ENCODE measurements around the gene VANGL2.

The VANGL2 gene

GRCh38 chr1:160460683-160461287, 60.4 kb downstream of the VANGL2 start:
- no peak for DNase-seq
- Histone ChIP-seq H3K9ac (ENCODE audit: low read length) (no peak overlapping the region), H3K36me3 (ENCODE audit: control insufficient read depth in 1 of 2, insufficient read depth in 2 of 2, low read length in 2 of 2) (no peaks in the 10 kb centered on the region), H3K14ac (ENCODE audit: low read length) (no peak overlapping the region), H3K79me2 (ENCODE audit: control insufficient read depth, insufficient read depth, low read length, poor library complexity) (no peaks in the 10 kb centered on the region), H2BK120ac (ENCODE audit: insufficient read depth, low read length, poor library complexity) (no peak overlapping the region), H3K23ac (ENCODE audit: low read length) (no peak overlapping the region), H4K91ac (ENCODE audit: low read depth, low read length) (no peak overlapping the region), H4K8ac (ENCODE audit: low read depth, low read length) (no peak overlapping the region), H2BK12ac (ENCODE audit: low read length) (no peak overlapping the region), H3K27ac (ENCODE audit: low read depth, low read length) (no peak overlapping the region), H3K4me3 (ENCODE audit: low read depth, low read length) (no peak overlapping the region), H3K4ac (ENCODE audit: low read depth, low read length) (no peak overlapping the region), H3K27me3 (ENCODE audit: insufficient read depth, low read length) (no peaks in the 10 kb centered on the region), H3K9me3 (ENCODE audit: insufficient read depth, low read depth, low read length) (no peaks in the 10 kb centered on the region), H4K12ac (ENCODE audit: low read depth, low read length) (no peak overlapping the region), H3K4me1 (ENCODE audit: control insufficient read depth in 1 of 2, insufficient read depth in 2 of 2, low read length in 2 of 2) (peaks cover 0 to 8% of the 10 kb centered on the region in 2 experiments), H2AFZ (ENCODE audit: insufficient read depth, low read length, poor library complexity) (no peak overlapping the region), H3K79me1 (ENCODE audit: low read length) (no peaks in the 10 kb centered on the region), H3K18ac (ENCODE audit: low read length) (no peak overlapping the region), H2BK5ac (ENCODE audit: low read depth, low read length, poor library complexity) (no peak overlapping the region), H3K4me2 (ENCODE audit: low read length) (no peak overlapping the region), H2AK5ac (ENCODE audit: low read length) (no peak overlapping the region)
- no CpG with 5 or more reads among the region's 4 CpGs for WGBS (ENCODE audit: extremely low coverage, insufficient coverage, insufficient read length)

- Histone ChIP-seq H3K36me3 (ENCODE audit: control insufficient read depth in 1 of 2, insufficient read depth in 2 of 2, low read length in 2 of 2) (no peaks in the 10 kb centered on the region), H2AK5ac (ENCODE audit: low read length) (no peak overlapping the region), H3K18ac (ENCODE audit: low read length) (no peak overlapping the region), H3K4me2 (ENCODE audit: low read length) (no peak overlapping the region), H3K4ac (ENCODE audit: low read depth, low read length) (no peak overlapping the region), H3K27me3 (ENCODE audit: insufficient read depth, low read length) (no peaks in the 10 kb centered on the region), H4K8ac (ENCODE audit: low read depth, low read length) (no peak overlapping the region), H2BK120ac (ENCODE audit: insufficient read depth, low read length, poor library complexity) (no peak overlapping the region), H3K27ac (ENCODE audit: low read depth, low read length) (no peak overlapping the region), H3K23ac (ENCODE audit: low read length) (no peak overlapping the region), H4K12ac (ENCODE audit: low read depth, low read length) (no peak overlapping the region), H3K9me3 (ENCODE audit: insufficient read depth, low read depth, low read length) (no peaks in the 10 kb centered on the region), H3K14ac (ENCODE audit: low read length) (no peak overlapping the region), H2BK12ac (ENCODE audit: low read length) (no peak overlapping the region), H3K79me2 (ENCODE audit: control insufficient read depth, insufficient read depth, low read length, poor library complexity) (no peaks in the 10 kb centered on the region), H2BK5ac (ENCODE audit: low read depth, low read length, poor library complexity) (no peak overlapping the region), H3K4me1 (ENCODE audit: control insufficient read depth in 1 of 2, insufficient read depth in 2 of 2, low read length in 2 of 2) (no peaks in the 10 kb centered on the region), H2AFZ (ENCODE audit: insufficient read depth, low read length, poor library complexity) (no peak overlapping the region), H4K91ac (ENCODE audit: low read depth, low read length) (no peak overlapping the region), H3K79me1 (ENCODE audit: low read length) (no peaks in the 10 kb centered on the region), H3K4me3 (ENCODE audit: low read depth, low read length) (no peak overlapping the region), H3K9ac (ENCODE audit: low read length) (no peak overlapping the region)
- no CpG with 5 or more reads among the region's 6 CpGs for WGBS (ENCODE audit: extremely low coverage, insufficient coverage, insufficient read length)
- DNase-seq = no peak
These were observed 64.8 kb downstream of the VANGL2 start for GRCh38 chr1:160465123-160465522.

GRCh38 chr1:160466961-160467360, 66.6 kb downstream of the VANGL2 start:
- H3K27ac ChIP-seq (ENCODE audit: low read depth, low read length) = no peak overlapping the region
- no peak overlapping the region for H3K4me2 ChIP-seq (ENCODE audit: low read length)
- no peak overlapping the region for H2BK5ac ChIP-seq (ENCODE audit: low read depth, low read length, poor library complexity)
- H3K4me3 ChIP-seq (ENCODE audit: low read depth, low read length) = no peak overlapping the region
- no peak overlapping the region for H2BK120ac ChIP-seq (ENCODE audit: insufficient read depth, low read length, poor library complexity)
- no peak overlapping the region for H3K9ac ChIP-seq (ENCODE audit: low read length)
- no peak overlapping the region for H4K8ac ChIP-seq (ENCODE audit: low read depth, low read length)
- H2BK12ac ChIP-seq (ENCODE audit: low read length) = no peak overlapping the region
- H3K18ac ChIP-seq (ENCODE audit: low read length) = no peak overlapping the region
- H2AFZ ChIP-seq (ENCODE audit: insufficient read depth, low read length, poor library complexity) = no peak overlapping the region
- H3K9me3 ChIP-seq (ENCODE audit: insufficient read depth, low read depth, low read length) = no peaks in the 10 kb centered on the region
- H3K23ac ChIP-seq (ENCODE audit: low read length) = no peak overlapping the region
- no peaks in the 10 kb centered on the region for H3K79me2 ChIP-seq (ENCODE audit: control insufficient read depth, insufficient read depth, low read length, poor library complexity)
- WGBS (ENCODE audit: extremely low coverage, insufficient coverage, insufficient read length) = no CpG with 5 or more reads among the region's 2 CpGs
- no peaks in the 10 kb centered on the region for H3K27me3 ChIP-seq (ENCODE audit: insufficient read depth, low read length)
- DNase-seq = peak in 1 of 2 donors; percentile 5
- no peak overlapping the region for H3K4ac ChIP-seq (ENCODE audit: low read depth, low read length)
- no peaks in the 10 kb centered on the region for H3K36me3 ChIP-seq (ENCODE audit: control insufficient read depth in 1 of 2, insufficient read depth in 2 of 2, low read length in 2 of 2)
- H2AK5ac ChIP-seq (ENCODE audit: low read length) = no peak overlapping the region
- no peaks in the 10 kb centered on the region for H3K79me1 ChIP-seq (ENCODE audit: low read length)
- no peak overlapping the region for H3K14ac ChIP-seq (ENCODE audit: low read length)
- H4K91ac ChIP-seq (ENCODE audit: low read depth, low read length) = no peak overlapping the region
- H4K12ac ChIP-seq (ENCODE audit: low read depth, low read length) = no peak overlapping the region
- H3K4me1 ChIP-seq (ENCODE audit: control insufficient read depth in 1 of 2, insufficient read depth in 2 of 2, low read length in 2 of 2) = no peaks in the 10 kb centered on the region

GRCh38 chr1:160467576-160467975, 67.2 kb downstream of the VANGL2 start:
- Histone ChIP-seq H2BK12ac (ENCODE audit: low read length) (no peak overlapping the region), H3K36me3 (ENCODE audit: control insufficient read depth in 1 of 2, insufficient read depth in 2 of 2, low read length in 2 of 2) (no peaks in the 10 kb centered on the region), H3K27me3 (ENCODE audit: insufficient read depth, low read length) (no peaks in the 10 kb centered on the region), H4K91ac (ENCODE audit: low read depth, low read length) (no peak overlapping the region), H3K79me2 (ENCODE audit: control insufficient read depth, insufficient read depth, low read length, poor library complexity) (no peaks in the 10 kb centered on the region), H3K27ac (ENCODE audit: low read depth, low read length) (no peak overlapping the region), H3K9ac (ENCODE audit: low read length) (no peak overlapping the region), H3K9me3 (ENCODE audit: insufficient read depth, low read depth, low read length) (no peaks in the 10 kb centered on the region), H3K23ac (ENCODE audit: low read length) (no peak overlapping the region), H3K14ac (ENCODE audit: low read length) (no peak overlapping the region), H3K4me3 (ENCODE audit: low read depth, low read length) (no peak overlapping the region), H2BK5ac (ENCODE audit: low read depth, low read length, poor library complexity) (no peak overlapping the region), H2AFZ (ENCODE audit: insufficient read depth, low read length, poor library complexity) (no peak overlapping the region), H3K18ac (ENCODE audit: low read length) (no peak overlapping the region), H3K4me2 (ENCODE audit: low read length) (no peak overlapping the region), H3K4ac (ENCODE audit: low read depth, low read length) (no peak overlapping the region), H2AK5ac (ENCODE audit: low read length) (no peak overlapping the region), H4K12ac (ENCODE audit: low read depth, low read length) (no peak overlapping the region), H2BK120ac (ENCODE audit: insufficient read depth, low read length, poor library complexity) (no peak overlapping the region), H3K79me1 (ENCODE audit: low read length) (no peaks in the 10 kb centered on the region), H4K8ac (ENCODE audit: low read depth, low read length) (no peak overlapping the region), H3K4me1 (ENCODE audit: control insufficient read depth in 1 of 2, insufficient read depth in 2 of 2, low read length in 2 of 2) (no peaks in the 10 kb centered on the region)
- no peak for DNase-seq
